A204.1 (cell line): Measurements from ENCODE around the gene LINC00237.

Source experiments
- FAIRE-seq: peaks from 2 replicates; lab custom pipeline; 2012; peaks lifted over from hg19 to GRCh38; lab: Jason Lieb, UNC

The LINC00237 gene

GRCh38 chr20:21096321-21097043, 9.7 kb downstream of the LINC00237 start:
- no peak for FAIRE-seq

- FAIRE-seq, result no peak
Observed at GRCh38 chr20:21092806-21093205, 13.4 kb downstream of the LINC00237 start.

- FAIRE-seq, result no peak
Observed at GRCh38 chr20:21090721-21091120, 15.4 kb downstream of the LINC00237 start.

- no peak for FAIRE-seq
Observed at GRCh38 chr20:21090111-21090618, 16.0 kb downstream of the LINC00237 start.

- no peak for FAIRE-seq
Observed at GRCh38 chr20:21089391-21089790, 16.8 kb downstream of the LINC00237 start.

- FAIRE-seq, result no peak
Observed at GRCh38 chr20:21087862-21088540, 18.2 kb downstream of the LINC00237 start.

- FAIRE-seq, result no peak
Observed at GRCh38 chr20:21083825-21084325, 22.3 kb downstream of the LINC00237 start.

GRCh38 chr20:21082584-21082983, 23.6 kb downstream of the LINC00237 start:
- FAIRE-seq, result no peak

- FAIRE-seq, result no peak
Observed at GRCh38 chr20:21077809-21078345, 28.3 kb downstream of the LINC00237 start.

- FAIRE-seq, result no peak
Observed at GRCh38 chr20:21076073-21076472, 30.1 kb downstream of the LINC00237 start.

- no peak for FAIRE-seq
Observed at GRCh38 chr20:21075471-21075870, 30.7 kb downstream of the LINC00237 start.

- no peak for FAIRE-seq
Observed at GRCh38 chr20:21074605-21075336, 31.4 kb downstream of the LINC00237 start.

GRCh38 chr20:21067255-21067654, 38.9 kb downstream of the LINC00237 start:
- FAIRE-seq, result peak; percentile 80

GRCh38 chr20:21064924-21065323, 41.2 kb downstream of the LINC00237 start:
- FAIRE-seq, result peak; percentile 78

GRCh38 chr20:21063276-21063675, 42.9 kb downstream of the LINC00237 start:
- FAIRE-seq, result no peak

- FAIRE-seq, result no peak
Observed at GRCh38 chr20:21053002-21053762, 53.0 kb downstream of the LINC00237 start.

GRCh38 chr20:21052686-21053001, 53.5 kb downstream of the LINC00237 start:
- FAIRE-seq, result no peak

GRCh38 chr20:21052241-21052640, 53.9 kb downstream of the LINC00237 start:
- FAIRE-seq, result no peak

- FAIRE-seq, result no peak
Observed at GRCh38 chr20:21050710-21051109, 55.4 kb downstream of the LINC00237 start.

- FAIRE-seq, result no peak
Observed at GRCh38 chr20:21049305-21049828, 56.8 kb downstream of the LINC00237 start.

- no peak for FAIRE-seq
Observed at GRCh38 chr20:21048841-21049273, 57.3 kb downstream of the LINC00237 start.

GRCh38 chr20:21047981-21048380, 58.2 kb downstream of the LINC00237 start:
- FAIRE-seq, result no peak
